Thyroid gland (tissue), 4 donors: Measurements from ENCODE around the gene MUCL1. TPM values are rescaled to one million over a fixed set of nuclear protein-coding genes. Genes with fewer than 3 reads are reported as not detected.
A peak's percentile ranks its signal among the peaks of the same experiment; 100 is the strongest.

Experiments used
- DNase-seq, 2 donors: peaks; one replicate each; pipeline ENCODE4 v3.0.0-alpha.2; 2019
- H3K27ac ChIP-seq, 3 donors: fragments of 200-600 bp; sonication (generic); 1 replicate in 2 of 3; 2 replicates in 1 of 3; pipeline ENCODE4 v1.5.1; 2016 to 2019; ENCODE audit warnings: mild to moderate bottlenecking in 1 of 3, moderate library complexity in 1 of 3
- H3K27me3 ChIP-seq: fragments of 200-600 bp; sonication (generic); one replicate; pipeline ENCODE4 v1.5.1; 2019
- H3K36me3 ChIP-seq, 2 donors: fragments of 200-600 bp; sonication (generic); one replicate each; pipeline ENCODE4 v1.5.1; 2016 to 2019
- H3K4me1 ChIP-seq, 2 donors: fragments of 200-600 bp; sonication (generic); one replicate each; pipeline ENCODE4 v1.5.1; 2017 to 2019
- H3K4me3 ChIP-seq, 3 donors: fragments of 200-600 bp; sonication (generic); replicated peaks in 1 of 3; 1 replicate in 2 of 3; 2 replicates in 1 of 3; pipeline ENCODE4 v1.5.1; 2016; ENCODE audit warnings: mild to moderate bottlenecking in 1 of 3
- H3K9me3 ChIP-seq: fragments of 200-600 bp; sonication (generic); one replicate; pipeline ENCODE4 v1.5.1; 2017
- CTCF ChIP-seq, 6 experiments: fragments of 200-600 bp in 3 of 6; fragments of 450-650 bp in 3 of 6; sonication (generic) in 3 of 6; IDR thresholded peaks; one replicate each; pipeline ENCODE4 v1.5.1; 2016 to 2019; ENCODE audit warnings: antibody characterized with exemption in 6 of 6, mild to moderate bottlenecking in 2 of 6, inconsistent platforms in 1 of 6, moderate library complexity in 1 of 6
- POLR2A ChIP-seq, 2 donors: fragments of 450-650 bp; IDR thresholded peaks; one replicate each; pipeline ENCODE4 v1.6.1; 2017; ENCODE audit warnings: antibody characterized with exemption in 2 of 2, mild to moderate bottlenecking in 2 of 2, moderate library complexity in 1 of 2
- WGBS, 2 donors: methylation state at CpG; one replicate each; pipeline ENCODE4 v1.1.5; 2017; 5-methylcytosine and 5-hydroxymethylcytosine counted together
- intact Hi-C: fragments of 100-400 bp; cut with DNase I; formaldehyde crosslinking; loops from one replicate; pipeline ENCODE4 v1.15.1; 2023
- total RNA-seq, 4 donors: library from RNA; depleted of rRNA; stranded (reverse); fragments of >200 nt; gene quantifications; one replicate each; pipeline ENCODE4 v1.2.3, GENCODE V29; 2016

Gene MUCL1
- total RNA-seq: not detected

- WGBS, 2 donors: 42 to 45% methylated on average over 6 of the region's 6 CpGs
- intact Hi-C loops: loop anchor here (10.0 kb wide), 1 partner anchor 101 kb away; no protein-coding TSS in a partner anchor
- Histone ChIP-seq H3K36me3 (no peaks in the 10 kb centered on the region), H3K27ac (no peak within 1 kb of the TSS), H3K27me3 (no peaks in the 10 kb centered on the region), H3K4me1 (no peaks in the 10 kb centered on the region), H3K4me3 (no peak within 1 kb of the TSS), H3K9me3 (no peaks in the 10 kb centered on the region)
- peak; percentile 12 to 24 for DNase-seq
- TF ChIP-seq CTCF (IDR thresholded peaks at IDR 0.05) (peak; percentile 13 to 66 (median 55)), POLR2A (IDR thresholded peaks at IDR 0.05) (no peak)
Observed at GRCh38 chr12:54853933-54854538, at the start of gene MUCL1. Gene MUCL1 (plus strand): TSS chr12:54854516. CDS start chr12:54854583, 67 bp downstream.

GRCh38 chr12:54821676-54822075 is 32.6 kb upstream of the MUCL1 start:
- DNase-seq: no peak
- intact Hi-C loops: no loop called here
- no peaks in the 10 kb centered on the region for H3K9me3 ChIP-seq
- no peak overlapping the region for H3K27ac ChIP-seq
- no peak for TF ChIP-seq POLR2A (IDR thresholded peaks at IDR 0.05)
- no peak for TF ChIP-seq CTCF (IDR thresholded peaks at IDR 0.05)
- 81 to 93% methylated on average over 3 of the region's 3 CpGs for WGBS, 2 donors
- H3K36me3 ChIP-seq: no peaks in the 10 kb centered on the region
- H3K4me1 ChIP-seq: no peaks in the 10 kb centered on the region
- no peaks in the 10 kb centered on the region for H3K27me3 ChIP-seq
- H3K4me3 ChIP-seq: no peak overlapping the region

- Histone ChIP-seq H3K4me3 (no peak overlapping the region), H3K36me3 (no peaks in the 10 kb centered on the region), H3K4me1 (no peaks in the 10 kb centered on the region), H3K9me3 (no peaks in the 10 kb centered on the region), H3K27me3 (no peaks in the 10 kb centered on the region), H3K27ac (no peak overlapping the region)
- DNase-seq: no peak
- intact Hi-C loops: no loop called here
- TF ChIP-seq CTCF (IDR thresholded peaks at IDR 0.05) (peak in 1 of 6 experiments; percentile 15), POLR2A (IDR thresholded peaks at IDR 0.05) (no peak)
- 95 to 96% methylated on average over 2 of the region's 2 CpGs for WGBS, 2 donors
Observed at GRCh38 chr12:54824402-54824801, 29.9 kb upstream of the MUCL1 start.

- TF ChIP-seq POLR2A (IDR thresholded peaks at IDR 0.05): no peak
- no peak for TF ChIP-seq CTCF (IDR thresholded peaks at IDR 0.05)
- intact Hi-C loops: no loop called here
Observed at GRCh38 chr12:54829511-54829910, 24.8 kb upstream of the MUCL1 start.

GRCh38 chr12:54830199-54830598 is 24.1 kb upstream of the MUCL1 start:
- Histone ChIP-seq H3K9me3 (no peaks in the 10 kb centered on the region), H3K4me1 (no peaks in the 10 kb centered on the region), H3K27ac (no peak overlapping the region), H3K27me3 (no peaks in the 10 kb centered on the region), H3K4me3 (no peak overlapping the region), H3K36me3 (no peaks in the 10 kb centered on the region)
- intact Hi-C loops: no loop called here
- DNase-seq: no peak
- TF ChIP-seq POLR2A (IDR thresholded peaks at IDR 0.05) (no peak), CTCF (IDR thresholded peaks at IDR 0.05) (no peak)

More at GRCh38 chr12:54829511-54829910, 24.8 kb upstream of the MUCL1 start:
- no peaks in the 10 kb centered on the region for H3K36me3 ChIP-seq
- no peaks in the 10 kb centered on the region for H3K9me3 ChIP-seq
- no peaks in the 10 kb centered on the region for H3K27me3 ChIP-seq
- H3K4me1 ChIP-seq: no peaks in the 10 kb centered on the region
- no peak overlapping the region for H3K4me3 ChIP-seq
- WGBS, 2 donors: 84 to 86% methylated on average over 5 of the region's 5 CpGs
- DNase-seq: no peak
- H3K27ac ChIP-seq: no peak overlapping the region
